22Rv1 (cell line): ENCODE results near the gene FBXW12.
A peak's percentile ranks its signal among the peaks of the same experiment; 100 is the strongest.

ENCODE experiments used
- H3K27ac ChIP-seq: fragments of 450-650 bp; 2 replicates; pipeline ENCODE4 v1.5.1; 2017
- CTCF ChIP-seq: fragments of 450-650 bp; IDR thresholded peaks from 2 replicates; pipeline ENCODE4 v1.5.1; 2017; ENCODE audit warnings: mild to moderate bottlenecking
- ZFX ChIP-seq: fragments of 450-650 bp; IDR thresholded peaks from 2 replicates; pipeline ENCODE4 v1.6.1; 2017; ENCODE audit warnings: antibody characterized with exemption, borderline replicate concordance

FBXW12 gene

GRCh38 chr3:48427630-48427962 is 55.6 kb downstream of the FBXW12 start:
- no peak for TF ChIP-seq CTCF
- TF ChIP-seq ZFX: no peak
- peak overlapping the region; percentile 94 for H3K27ac ChIP-seq

- H3K27ac ChIP-seq: peak overlapping the region; percentile 94
- TF ChIP-seq CTCF (no peak), ZFX (no peak)
Observed at GRCh38 chr3:48428088-48428571, 56.1 kb downstream of the FBXW12 start.

- no peak for TF ChIP-seq ZFX
- no peak for TF ChIP-seq CTCF
- peak overlapping the region; percentile 94 for H3K27ac ChIP-seq
Observed at GRCh38 chr3:48428572-48429316, 56.7 kb downstream of the FBXW12 start.

- TF ChIP-seq ZFX (no peak), CTCF (no peak)
- H3K27ac ChIP-seq: peak overlapping the region; percentile 94
Observed at GRCh38 chr3:48429317-48429959, 57.4 kb downstream of the FBXW12 start.

- H3K27ac ChIP-seq: peak within 1 kb of the TSS; percentile 94
- TF ChIP-seq ZFX (no peak), CTCF (no peak)
Observed at GRCh38 chr3:48429960-48430707, 58.1 kb downstream of the FBXW12 start, which contains the start of gene PLXNB1. Gene PLXNB1, minus strand, starts transcription at chr3:48430086. Its CDS starts 5,475 bp downstream, at chr3:48424611.

- TF ChIP-seq CTCF: no peak
- no peak for TF ChIP-seq ZFX
- peak overlapping the region; percentile 94 for H3K27ac ChIP-seq
Observed at GRCh38 chr3:48430708-48431101, 58.7 kb downstream of the FBXW12 start.
